Gastrocnemius medialis (tissue), 4 donors: Measurements from ENCODE around the gene COL23A1. TPM values are rescaled to one million over a fixed set of nuclear protein-coding genes. Genes with fewer than 3 reads are reported as not detected.
A peak's percentile ranks its signal among the peaks of the same experiment; 100 is the strongest.

Experiments
- ATAC-seq, 2 donors: fragments of 150-250 bp; one replicate each; pipeline ENCODE4 v1.9.1; 2016
- DNase-seq, 2 donors: peaks; one replicate each; pipeline ENCODE4 v3.0.0-alpha.2; 2019
- H3K27ac ChIP-seq, 4 donors: fragments of 200-600 bp; sonication (generic); 1 replicate in 1 of 4; 2 replicates in 3 of 4; pipeline ENCODE4 v1.5.1; 2016 to 2018; ENCODE audit warnings: mild to moderate bottlenecking in 2 of 4, moderate library complexity in 1 of 4
- H3K27me3 ChIP-seq, 3 donors: fragments of 200-600 bp; sonication (generic) in 2 of 3; 1 replicate in 1 of 3; 2 replicates in 2 of 3; pipeline versions ENCODE4 v1.5.1 to v1.6.0; 2016 to 2019; ENCODE audit warnings: mild to moderate bottlenecking in 1 of 3, moderate library complexity in 1 of 3
- H3K36me3 ChIP-seq, 2 donors: fragments of 200-600 bp; sonication (generic) in 1 of 2; one replicate each; pipeline ENCODE4 v1.5.1; 2017 to 2018
- H3K4me1 ChIP-seq, 2 donors: fragments of 200-600 bp; sonication (generic) in 1 of 2; one replicate each; pipeline ENCODE4 v1.5.1; 2016 to 2017; ENCODE audit warnings: mild to moderate bottlenecking in 2 of 2
- H3K4me3 ChIP-seq, 4 donors: fragments of 200-600 bp; sonication (generic) in 3 of 4; 1 replicate in 1 of 4; 2 replicates in 3 of 4; pipeline ENCODE4 v1.5.1; 2016 to 2019; ENCODE audit warnings: mild to moderate bottlenecking in 2 of 4
- H3K9me3 ChIP-seq, 3 donors: fragments of 200-600 bp; sonication (generic) in 2 of 3; 1 replicate in 1 of 3; 2 replicates in 2 of 3; pipeline ENCODE4 v1.5.1; 2016 to 2019
- CTCF ChIP-seq, 5 experiments: fragments of 450-650 bp in 3 of 5; fragments of 200-600 bp in 2 of 5; sonication (generic) in 2 of 5; IDR thresholded peaks in 4 of 5; conservative IDR thresholded peaks in 1 of 5; 1 replicate in 4 of 5; 2 replicates in 1 of 5; pipeline ENCODE4 v1.5.1; 2016 to 2019; ENCODE audit warnings: antibody characterized with exemption in 5 of 5, mild to moderate bottlenecking in 3 of 5, moderate library complexity in 3 of 5
- POLR2A ChIP-seq, 2 donors: fragments of 450-650 bp; IDR thresholded peaks; one replicate each; pipeline ENCODE4 v1.6.1; 2017; ENCODE audit warnings: antibody characterized with exemption in 2 of 2, mild to moderate bottlenecking in 2 of 2, moderate library complexity in 2 of 2
- in situ Hi-C, 4 donors: fragments of 200-750 bp; cut with MboI; loops; one replicate each; pipeline versions ENCODE4 v1.15.0 to v1.8.0; 2017; ENCODE audit warnings: low sequenced_read_pairs in 4 of 4
- intact Hi-C: fragments of 100-400 bp; cut with DNase I; formaldehyde crosslinking; loops from one replicate; pipeline ENCODE4 v1.15.1; 2023; ENCODE audit warnings: low total_unique reads
- total RNA-seq, 4 donors: library from RNA; depleted of rRNA; stranded (reverse); fragments of >200 nt; gene quantifications; one replicate each; pipeline versions ENCODE4 v1.1.0 to v1.2.3, GENCODE V29; 2016

COL23A1 gene
- total RNA-seq, 4 donors from 2014 or later = 0.62 to 1.1 (median 0.97) TPM; not detected in 1

DNA sequence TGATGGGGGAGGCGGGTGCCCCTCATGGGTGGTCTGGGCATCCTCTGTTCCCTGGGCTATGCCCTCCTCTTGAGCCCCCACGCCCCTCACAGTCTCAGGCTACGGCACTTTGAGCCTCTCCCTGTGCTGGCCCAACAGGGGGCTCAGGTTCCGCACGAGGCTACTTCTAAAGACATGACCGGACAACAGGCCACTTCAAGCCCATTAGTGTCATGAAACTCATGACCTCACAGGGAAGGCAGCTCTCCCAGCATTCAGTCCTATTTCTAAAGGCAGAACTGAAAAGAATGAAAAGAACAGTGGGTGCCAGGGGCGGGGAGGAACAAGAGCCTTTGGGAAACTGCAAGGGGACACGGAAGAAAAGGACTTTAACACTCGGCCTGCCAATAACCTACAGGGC is 45.0 kb downstream of the COL23A1 start:
- in situ Hi-C loops (no loop called here), intact Hi-C loops (no loop called here)
- Histone ChIP-seq H3K27ac (no peak overlapping the region), H3K9me3 (no peaks in the 10 kb centered on the region), H3K4me1 (peaks cover 6 to 10% of the 10 kb centered on the region in 2 donors), H3K27me3 (no peaks in the 10 kb centered on the region), H3K4me3 (no peak overlapping the region), H3K36me3 (no peaks in the 10 kb centered on the region)
- DNase-seq (no peak), ATAC-seq (peak in 1 of 2 donors; percentile 22)
- TF ChIP-seq CTCF (IDR thresholded peaks at IDR 0.05 in 4 of 5, conservative IDR thresholded peaks at IDR 0.05 in 1 of 5) (no peak), POLR2A (IDR thresholded peaks at IDR 0.05) (no peak)

DNA sequence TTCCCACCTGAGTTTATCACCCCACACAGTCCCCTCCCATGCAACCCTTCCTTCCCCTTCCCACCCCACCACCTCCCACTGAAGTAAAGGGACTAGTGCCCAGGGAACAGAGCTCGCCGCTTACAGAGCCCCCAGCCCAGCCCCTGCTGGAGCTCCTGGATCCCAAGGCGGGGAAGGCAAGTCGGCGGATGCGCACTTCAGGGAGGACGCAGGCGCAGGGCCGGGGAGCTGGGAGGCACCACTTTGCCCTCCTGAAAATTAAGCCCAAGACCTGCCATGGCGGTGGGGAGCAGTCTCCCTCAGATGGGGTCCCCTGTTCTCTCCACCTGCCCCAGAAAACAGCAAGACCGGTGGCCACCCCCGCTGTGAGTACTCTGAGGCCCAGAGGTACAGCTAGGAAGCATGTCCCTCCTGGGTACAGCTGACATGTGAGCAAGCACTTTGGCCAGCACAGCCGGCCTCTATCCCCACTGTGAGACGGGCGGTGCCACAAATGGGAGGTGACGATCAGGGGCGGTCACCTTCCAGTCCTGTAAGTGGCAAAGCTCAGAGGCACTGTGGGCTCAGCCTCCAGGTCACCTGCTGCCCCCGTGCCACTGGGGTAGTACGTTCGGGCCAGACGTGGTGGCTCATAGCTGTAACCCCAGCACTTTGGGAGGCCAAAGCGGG is 45.9 kb downstream of the COL23A1 start:
- Histone ChIP-seq H3K36me3 (no peaks in the 10 kb centered on the region), H3K9me3 (no peaks in the 10 kb centered on the region), H3K4me3 (no peak overlapping the region), H3K4me1 (peaks cover 6 to 10% of the 10 kb centered on the region in 2 donors), H3K27me3 (no peaks in the 10 kb centered on the region), H3K27ac (no peak overlapping the region)
- ATAC-seq (no peak), DNase-seq (no peak)
- no peak for TF ChIP-seq POLR2A (IDR thresholded peaks at IDR 0.05)
- no peak for TF ChIP-seq CTCF (IDR thresholded peaks at IDR 0.05 in 4 of 5, conservative IDR thresholded peaks at IDR 0.05 in 1 of 5)
- in situ Hi-C loops = no loop called here
- intact Hi-C loops = no loop called here

DNA sequence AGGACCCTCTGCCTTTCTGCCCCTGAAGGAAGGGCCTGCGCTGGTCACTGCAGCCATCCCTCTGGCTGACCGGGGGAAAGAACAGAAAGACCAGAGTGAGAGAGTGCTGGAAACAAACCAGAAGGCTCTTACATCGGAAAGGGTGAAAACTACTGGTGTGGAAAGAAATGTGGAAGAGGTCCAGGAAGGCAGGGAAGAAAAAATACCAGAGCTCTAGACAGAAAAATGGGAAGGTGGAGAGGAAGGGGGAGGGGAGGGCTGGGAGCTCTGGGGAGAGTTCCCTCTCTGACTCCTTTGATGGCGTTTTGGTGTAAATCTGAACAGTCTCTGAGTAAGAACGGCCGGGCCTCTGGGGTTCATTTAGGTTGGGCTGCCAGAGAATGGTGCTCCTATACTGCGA is 47.7 kb downstream of the COL23A1 start:
- Histone ChIP-seq H3K27me3 (no peaks in the 10 kb centered on the region), H3K4me3 (no peak overlapping the region), H3K9me3 (no peaks in the 10 kb centered on the region), H3K4me1 (peaks cover 6 to 10% of the 10 kb centered on the region in 2 donors), H3K36me3 (no peaks in the 10 kb centered on the region), H3K27ac (no peak overlapping the region)
- ATAC-seq (no peak), DNase-seq (no peak)
- TF ChIP-seq CTCF (IDR thresholded peaks at IDR 0.05 in 4 of 5, conservative IDR thresholded peaks at IDR 0.05 in 1 of 5) = no peak
- TF ChIP-seq POLR2A (IDR thresholded peaks at IDR 0.05) = no peak
- in situ Hi-C loops (no loop called here), intact Hi-C loops (no loop called here)

- Histone ChIP-seq H3K4me1 (no peaks in the 10 kb centered on the region), H3K36me3 (no peaks in the 10 kb centered on the region), H3K4me3 (no peak overlapping the region), H3K9me3 (no peaks in the 10 kb centered on the region), H3K27me3 (no peaks in the 10 kb centered on the region), H3K27ac (no peak overlapping the region)
- no peak for DNase-seq
- in situ Hi-C loops = no loop called here
- intact Hi-C loops = no loop called here
- TF ChIP-seq POLR2A (IDR thresholded peaks at IDR 0.05) = no peak
- TF ChIP-seq CTCF (IDR thresholded peaks at IDR 0.05 in 4 of 5, conservative IDR thresholded peaks at IDR 0.05 in 1 of 5) = no peak
- no peak for ATAC-seq
Measured at GRCh38 chr5:178540526-178540925, 49.7 kb downstream of the COL23A1 start.
